Liver (tissue), 3 donors: Measurements from ENCODE around the gene HOXB5.

ENCODE experiments used
- CTCF ChIP-seq: fragments of 150-350 bp; IDR thresholded peaks from 2 replicates; pipeline ENCODE4 v1.5.1; 2017; ENCODE audit warnings: improper control_type of control experiment, low read depth, low read length; ENCODE audit not compliant: missing input control
- EGR1 ChIP-seq, 2 donors: IDR thresholded peaks; 2 replicates each; pipeline ENCODE4 v1.6.1; 2016 to 2018; ENCODE audit warnings: antibody characterized with exemption in 2 of 2, low read depth in 2 of 2
- FOXA1 ChIP-seq: IDR thresholded peaks from 2 replicates; pipeline ENCODE4 v1.6.1; 2016; ENCODE audit warnings: antibody characterized with exemption
- GABPA ChIP-seq, 2 donors: IDR thresholded peaks in 1 of 2; conservative IDR thresholded peaks in 1 of 2; 2 replicates each; pipeline ENCODE4 v1.6.1; 2016; ENCODE audit warnings: antibody characterized with exemption in 2 of 2, mild to moderate bottlenecking in 1 of 2, moderate library complexity in 1 of 2
- HNF4A ChIP-seq, 2 donors: conservative IDR thresholded peaks; 2 replicates each; pipeline ENCODE4 v1.6.1; 2016; ENCODE audit warnings: antibody characterized with exemption in 2 of 2, mild to moderate bottlenecking in 2 of 2
- MAX ChIP-seq: IDR thresholded peaks from 2 replicates; pipeline ENCODE4 v1.6.1; 2016; ENCODE audit warnings: antibody characterized with exemption
- RAD21 ChIP-seq, 2 donors: IDR thresholded peaks; 2 replicates each; pipeline ENCODE4 v1.6.1; 2016; ENCODE audit warnings: antibody characterized with exemption in 2 of 2, mild to moderate bottlenecking in 2 of 2
- RXRA ChIP-seq, 2 donors: IDR thresholded peaks; 2 replicates each; pipeline ENCODE4 v1.6.1; 2017 to 2018; ENCODE audit warnings: antibody characterized with exemption in 2 of 2, mild to moderate bottlenecking in 1 of 2
- YY1 ChIP-seq: IDR thresholded peaks from 2 replicates; pipeline ENCODE4 v1.6.1; 2016; ENCODE audit warnings: antibody characterized with exemption, mild to moderate bottlenecking
- TF ChIP-seq, protein P1 (sequence below): IDR thresholded peaks from 2 replicates; pipeline ENCODE4 v1.6.1; 2016; ENCODE audit warnings: antibody characterized with exemption
- donor health status: healthy.
- donor health status: healthy.

- no peak for TF ChIP-seq CTCF
- no peak for TF ChIP-seq YY1
- no peak for TF ChIP-seq RAD21 (IDR thresholded peaks at IDR 0.05)
- no peak for TF ChIP-seq FOXA1
- TF ChIP-seq, protein P1, sequence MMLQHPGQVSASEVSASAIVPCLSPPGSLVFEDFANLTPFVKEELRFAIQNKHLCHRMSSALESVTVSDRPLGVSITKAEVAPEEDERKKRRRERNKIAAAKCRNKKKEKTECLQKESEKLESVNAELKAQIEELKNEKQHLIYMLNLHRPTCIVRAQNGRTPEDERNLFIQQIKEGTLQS = no peak
- TF ChIP-seq GABPA (IDR thresholded peaks at IDR 0.05 in 1 of 2, conservative IDR thresholded peaks at IDR 0.05 in 1 of 2) = no peak
- TF ChIP-seq EGR1 (IDR thresholded peaks at IDR 0.05; ENCODE audit: low read depth in 2 of 2) = no peak
- no peak for TF ChIP-seq MAX
- no peak for TF ChIP-seq RXRA (IDR thresholded peaks at IDR 0.05)
- no peak for TF ChIP-seq HNF4A (conservative IDR thresholded peaks at IDR 0.05)
Observed at GRCh38 chr17:48558831-48559121, 34.8 kb downstream of the HOXB5 start.
